Inflammatory macrophage treated with lipopolysaccharide for 1 hour (primary cell): ENCODE measurements around the gene TRABD2B.

Experiments used
- DNase-seq, 2 donors: peaks; one replicate each; pipeline ENCODE4 v3.0.0-alpha.2; 2020 to 2022

TRABD2B gene

DNA sequence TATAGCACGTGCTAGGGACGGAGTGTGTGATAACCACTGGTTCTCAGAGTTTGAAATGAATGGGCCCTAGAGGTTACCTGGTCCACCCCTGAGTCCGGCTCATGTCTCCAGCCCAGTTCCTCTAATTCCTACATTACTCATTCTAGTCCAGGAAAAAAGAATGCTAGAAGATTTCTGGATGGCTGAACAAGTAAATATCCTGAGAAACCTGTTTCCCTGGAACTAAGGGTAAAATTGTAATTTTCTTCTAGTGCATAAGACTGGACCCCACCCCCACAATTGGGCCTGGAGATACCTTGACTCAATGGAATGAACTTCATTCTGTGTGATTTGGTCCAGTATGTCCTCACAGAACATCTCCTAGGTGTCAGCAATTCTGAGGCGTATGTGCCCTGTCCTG lies 208.4 kb downstream of the TRABD2B start:
- DNase-seq = no peak

DNA sequence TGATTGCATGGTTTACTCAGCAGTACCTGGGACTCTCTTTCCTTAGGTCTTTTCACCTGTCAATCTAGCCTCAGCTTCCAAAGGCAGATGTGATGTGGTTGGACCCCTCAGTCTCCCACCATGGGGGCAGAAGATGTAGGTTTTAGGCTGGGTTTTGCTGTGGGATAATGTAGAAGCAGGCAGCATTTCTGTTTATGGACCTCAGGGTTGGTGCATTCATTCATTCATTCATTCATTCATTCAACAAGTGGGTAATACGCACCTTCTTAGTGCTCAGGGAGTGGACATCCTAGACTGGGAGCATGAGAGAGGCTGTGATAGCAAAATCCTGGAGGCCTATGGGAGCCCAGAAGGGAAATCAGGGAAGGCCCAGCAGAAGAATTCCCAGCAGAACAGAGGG lies 209.6 kb downstream of the TRABD2B start:
- DNase-seq = no peak

DNA sequence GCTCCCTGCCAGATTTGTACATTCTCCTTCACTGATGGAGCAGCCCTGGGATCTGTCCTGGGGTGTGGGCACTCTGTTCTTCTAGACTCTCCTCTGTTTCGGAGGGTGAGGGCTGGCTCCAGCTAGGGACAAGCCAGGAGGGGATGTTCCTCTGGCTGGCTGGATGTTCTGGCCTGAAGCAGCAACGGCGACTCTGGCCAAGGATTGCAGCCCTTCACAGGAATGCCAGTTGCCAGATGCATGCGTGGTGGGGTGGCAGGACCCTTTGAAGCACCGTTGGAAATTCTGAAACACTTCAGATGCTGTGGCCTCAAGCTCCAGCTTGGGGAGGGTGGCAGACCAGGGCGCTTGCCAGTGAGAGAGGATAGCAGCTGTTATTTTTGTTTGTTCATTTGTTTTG lies 210.9 kb downstream of the TRABD2B start:
- no peak for DNase-seq

DNA sequence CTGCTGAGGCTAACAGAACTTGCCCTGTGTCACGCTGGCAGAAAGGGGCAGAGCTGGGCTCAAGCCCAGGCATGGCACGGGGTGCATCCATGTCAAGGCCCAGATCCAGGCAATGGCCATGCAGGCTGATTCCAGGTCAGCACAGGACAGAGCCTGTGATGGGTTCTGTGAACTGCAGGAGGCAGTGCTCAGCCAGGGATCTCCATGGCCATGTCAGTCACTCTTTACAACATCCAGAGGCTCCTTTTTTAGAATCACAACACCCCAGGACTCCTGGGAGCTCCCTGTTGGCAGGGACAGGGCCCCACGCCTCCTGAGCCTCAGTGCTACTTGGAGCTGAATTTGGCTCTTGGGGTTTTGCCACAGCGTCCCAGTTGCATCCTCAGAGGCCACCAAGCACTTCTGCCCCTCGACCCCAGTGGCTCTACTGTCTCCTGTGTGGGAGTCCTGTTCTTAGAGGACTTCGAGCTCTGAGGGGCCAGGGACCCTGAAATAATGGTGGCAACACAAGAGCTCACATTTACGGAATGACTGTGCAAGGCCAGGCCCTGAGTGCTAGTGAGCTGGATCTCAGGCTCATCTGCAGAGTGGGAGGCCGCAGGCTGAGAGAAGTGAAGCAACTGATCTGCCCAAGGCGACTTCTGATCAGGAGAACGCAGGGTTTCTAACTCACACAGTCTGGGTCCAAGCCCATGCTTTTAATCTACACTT lies 211.5 kb downstream of the TRABD2B start:
- no peak for DNase-seq

DNA sequence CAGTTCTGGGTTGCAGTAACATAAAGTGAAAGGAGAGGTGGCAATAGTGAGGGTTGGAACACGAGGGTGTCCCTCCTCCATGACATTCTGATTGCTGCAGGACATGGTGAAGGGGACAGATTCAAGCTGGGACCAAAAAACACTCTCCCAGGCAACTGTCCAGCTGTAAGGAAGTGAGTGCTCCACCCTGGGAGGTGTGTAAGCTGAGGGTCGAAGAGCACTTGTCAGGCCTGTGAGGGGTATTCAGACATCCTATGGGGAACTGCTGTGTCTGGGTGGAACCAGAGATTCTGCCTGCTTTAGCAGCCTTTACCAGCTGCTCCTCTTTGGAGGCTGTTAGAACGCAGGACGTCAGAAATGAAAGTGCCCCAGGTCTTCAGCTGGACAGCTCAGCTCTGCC lies 212.1 kb downstream of the TRABD2B start:
- no peak for DNase-seq

DNA sequence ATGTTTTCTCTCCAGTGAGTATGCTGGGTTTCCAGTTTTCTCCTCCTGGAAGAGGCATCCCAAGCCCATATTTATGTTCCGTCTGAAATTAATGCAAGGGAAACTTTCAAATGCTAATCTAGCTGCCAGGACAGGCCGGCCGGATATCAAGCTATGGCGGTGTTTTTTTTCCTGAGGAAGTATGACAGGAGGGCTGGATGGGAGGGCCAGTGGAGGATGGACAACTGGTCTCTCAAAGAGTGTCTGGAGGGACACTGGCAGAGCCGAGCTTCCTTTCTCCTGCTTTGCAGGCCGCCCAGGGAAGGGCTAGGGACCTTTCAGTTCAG lies 212.7 kb downstream of the TRABD2B start:
- no peak for DNase-seq

DNA sequence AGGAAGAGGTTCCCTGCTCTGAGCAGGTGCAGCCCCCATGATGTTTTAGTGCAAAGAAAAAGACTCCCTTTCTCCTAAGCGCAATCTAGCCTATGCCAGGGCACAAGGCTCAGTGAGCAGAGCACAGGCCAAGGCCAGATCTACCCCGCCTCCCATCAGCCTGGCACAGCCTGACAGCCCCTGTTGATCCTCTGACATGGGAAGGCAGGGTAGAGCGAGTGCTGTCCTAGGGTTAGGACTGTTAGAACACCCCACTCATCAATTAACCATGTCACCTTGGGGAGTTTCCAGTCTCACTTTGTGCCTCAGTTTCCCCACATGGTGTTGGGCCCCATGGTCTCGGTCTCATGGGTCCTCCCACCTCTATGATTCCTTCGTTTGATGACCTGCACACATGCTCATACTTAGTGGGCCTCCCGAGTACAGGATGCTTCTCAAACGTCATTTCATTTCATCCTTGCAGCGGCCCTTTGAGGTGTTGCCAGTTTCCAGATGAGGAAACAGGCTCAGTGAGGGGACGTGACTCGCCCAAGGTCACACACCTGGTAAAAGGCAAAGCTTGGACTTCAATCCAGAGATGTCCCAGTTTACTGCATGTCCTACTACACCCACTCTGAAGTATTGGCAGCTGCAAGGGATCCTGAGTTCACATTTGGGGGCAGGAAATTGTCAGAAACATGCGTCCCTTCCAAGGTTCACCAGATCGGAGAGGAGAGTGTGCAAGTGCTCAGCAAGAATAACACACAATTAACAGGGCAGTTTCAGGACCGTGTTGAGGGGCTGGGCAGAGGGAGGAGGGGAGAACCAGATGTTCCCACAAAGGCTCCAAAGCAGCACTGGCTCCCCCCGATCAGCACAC lies 213.3 kb downstream of the TRABD2B start:
- no peak for DNase-seq

DNA sequence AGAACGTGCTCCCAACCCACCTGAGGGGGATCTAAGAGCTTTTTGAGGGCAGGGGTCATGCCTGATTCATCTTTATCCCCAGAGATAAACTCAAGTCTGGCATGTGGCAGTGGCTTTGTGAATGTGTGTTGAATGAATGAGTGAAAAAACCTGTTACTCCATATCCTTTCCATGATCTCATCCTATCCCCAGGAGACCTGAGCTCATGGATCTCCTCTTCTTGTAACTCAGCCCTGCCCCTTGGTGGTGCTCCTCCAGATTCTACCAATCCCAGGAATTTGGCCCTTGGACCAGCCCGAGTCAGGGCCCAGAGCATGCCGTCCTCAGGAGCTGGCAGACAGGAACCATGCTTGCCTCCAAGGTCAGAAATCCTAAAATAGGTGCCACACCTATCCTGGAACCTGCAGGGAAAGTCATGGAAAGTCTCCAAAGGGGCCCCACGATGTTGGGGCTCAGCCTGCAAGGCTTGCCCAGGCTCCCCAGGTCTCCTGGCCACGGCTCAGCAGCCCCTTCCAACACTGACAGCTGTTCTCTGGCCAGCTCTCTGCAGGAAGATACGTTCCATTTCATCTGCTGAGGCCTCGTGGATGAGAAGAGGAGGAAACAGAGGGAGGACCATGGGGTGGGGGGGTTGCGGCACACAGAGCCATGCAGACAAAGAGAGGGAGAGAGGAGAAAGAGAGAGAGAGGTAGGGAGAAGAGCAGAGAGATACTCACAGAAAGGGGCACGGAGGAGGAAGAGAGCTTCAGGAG lies 214.6 kb downstream of the TRABD2B start:
- no peak for DNase-seq

DNA sequence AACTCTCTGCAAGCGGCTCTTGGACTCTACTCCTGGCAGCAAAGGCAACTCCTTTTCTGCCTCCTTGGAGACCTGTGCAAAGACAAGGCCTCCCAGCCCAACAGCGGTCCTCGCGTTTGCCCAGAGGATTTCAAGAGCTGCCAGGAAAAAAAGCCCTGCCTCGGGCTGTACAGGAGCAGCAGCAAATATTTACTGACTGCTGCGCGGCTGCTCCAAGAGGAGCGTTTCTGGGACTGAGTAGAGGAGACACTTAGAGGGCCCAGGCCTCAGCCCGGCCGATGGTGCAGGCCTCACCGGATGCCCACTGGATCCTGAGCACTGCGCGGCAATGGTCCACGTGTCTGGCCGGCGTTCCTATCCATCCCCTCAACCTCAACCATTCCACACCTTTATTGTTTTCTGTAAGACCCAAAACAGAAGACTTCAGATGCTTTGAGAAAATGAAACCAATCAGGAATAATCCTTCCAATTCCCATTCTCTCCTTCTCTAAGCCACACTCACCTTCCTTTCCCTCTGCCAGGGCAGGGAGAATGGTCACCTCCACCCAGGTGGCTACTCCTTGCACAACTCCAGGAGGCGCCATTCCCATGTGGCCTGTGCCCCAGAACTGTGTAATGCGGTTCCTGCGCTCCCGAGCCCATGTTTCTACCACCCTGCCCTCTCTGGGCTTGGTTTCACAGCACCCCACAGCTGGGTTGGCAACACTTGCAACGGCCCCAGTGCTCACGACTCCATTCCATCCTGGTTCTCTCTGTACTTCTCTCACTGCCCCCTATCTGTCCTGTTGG lies 215.8 kb downstream of the TRABD2B start:
- DNase-seq = no peak

DNA sequence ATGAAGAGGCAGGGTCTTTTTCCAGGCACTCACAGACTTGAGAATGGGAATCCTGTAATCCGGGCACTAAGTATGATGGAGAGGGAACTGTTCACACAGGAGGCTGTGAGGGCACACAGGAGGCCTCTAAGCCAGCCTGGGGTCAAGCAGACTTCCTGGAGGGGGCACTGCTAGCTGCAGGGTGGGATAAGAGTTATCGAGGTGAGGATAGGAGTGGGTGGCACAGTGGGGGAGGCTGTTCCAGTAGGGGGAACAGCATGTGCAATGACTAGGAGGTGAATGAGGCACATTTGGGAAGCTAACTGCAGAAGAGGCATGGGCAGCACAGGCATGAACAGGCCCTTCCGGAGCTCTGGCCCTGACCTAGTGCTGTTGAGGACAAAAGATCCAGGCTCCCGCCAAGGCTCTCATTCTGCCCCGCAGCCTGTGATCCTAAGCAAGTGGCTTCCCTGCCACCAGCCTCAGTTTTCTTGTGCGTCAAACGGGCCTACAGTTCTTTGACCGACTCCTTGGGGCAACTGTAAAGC lies 216.7 kb downstream of the TRABD2B start:
- DNase-seq = no peak

DNA sequence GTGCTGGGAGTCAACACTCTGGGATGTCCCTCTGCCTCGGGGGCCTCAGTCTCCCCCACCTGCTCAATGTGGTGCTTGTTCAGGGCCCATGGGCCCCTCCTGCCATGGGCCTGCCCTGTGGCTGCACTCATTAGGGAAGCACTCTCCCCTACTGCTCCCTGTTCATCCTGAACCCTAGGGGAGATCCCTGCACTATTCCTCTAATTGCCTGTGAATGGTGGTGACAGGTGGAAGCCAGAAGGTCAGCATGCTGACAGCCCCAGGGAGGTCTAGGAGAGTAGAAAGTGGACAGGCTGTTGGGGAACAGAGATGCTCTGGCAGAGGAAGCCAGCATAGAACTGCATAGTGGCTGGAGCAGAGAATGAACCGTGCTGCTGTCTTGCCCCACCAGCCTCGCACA lies 217.6 kb downstream of the TRABD2B start:
- no peak for DNase-seq

DNA sequence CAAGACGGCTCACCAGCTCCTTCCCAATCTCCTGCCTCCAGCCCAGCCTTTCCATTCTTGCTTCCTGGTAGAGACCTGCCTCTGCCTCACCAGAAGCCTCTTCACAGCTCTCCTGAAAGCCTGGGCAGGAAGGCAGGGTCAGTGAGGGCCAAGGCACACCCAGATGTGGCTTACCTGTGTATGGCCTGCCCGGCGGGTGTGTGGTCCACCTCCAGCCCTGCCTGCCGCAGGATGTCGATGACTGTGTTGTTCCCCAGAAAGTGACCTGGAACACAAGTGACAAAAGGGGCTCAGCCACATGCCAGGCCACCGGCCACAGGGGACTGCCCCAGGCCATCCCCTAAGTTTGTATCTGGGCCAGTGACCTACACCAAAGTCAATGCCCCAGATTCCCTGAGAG lies 218.9 kb downstream of the TRABD2B start:
- no peak for DNase-seq

DNA sequence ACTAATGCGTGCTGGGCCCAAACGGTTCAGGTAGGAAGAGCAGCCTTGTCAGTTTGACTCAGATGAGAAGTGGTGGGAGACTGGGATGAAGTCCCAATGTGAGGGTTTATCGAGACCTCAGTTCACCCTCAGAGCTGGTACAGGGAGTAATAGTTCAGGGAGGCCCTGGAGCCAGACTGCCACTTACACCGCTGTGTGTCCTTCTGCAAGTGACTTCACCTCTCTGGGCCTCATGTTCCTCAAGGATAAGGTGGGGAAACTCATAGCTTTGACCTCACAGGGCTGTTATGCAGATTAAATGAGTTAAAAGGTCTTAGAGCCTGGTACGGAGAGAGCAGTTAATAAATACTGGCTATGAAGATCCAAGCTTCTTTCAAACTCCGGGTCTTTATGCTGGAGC lies 219.9 kb downstream of the TRABD2B start:
- DNase-seq = no peak

DNA sequence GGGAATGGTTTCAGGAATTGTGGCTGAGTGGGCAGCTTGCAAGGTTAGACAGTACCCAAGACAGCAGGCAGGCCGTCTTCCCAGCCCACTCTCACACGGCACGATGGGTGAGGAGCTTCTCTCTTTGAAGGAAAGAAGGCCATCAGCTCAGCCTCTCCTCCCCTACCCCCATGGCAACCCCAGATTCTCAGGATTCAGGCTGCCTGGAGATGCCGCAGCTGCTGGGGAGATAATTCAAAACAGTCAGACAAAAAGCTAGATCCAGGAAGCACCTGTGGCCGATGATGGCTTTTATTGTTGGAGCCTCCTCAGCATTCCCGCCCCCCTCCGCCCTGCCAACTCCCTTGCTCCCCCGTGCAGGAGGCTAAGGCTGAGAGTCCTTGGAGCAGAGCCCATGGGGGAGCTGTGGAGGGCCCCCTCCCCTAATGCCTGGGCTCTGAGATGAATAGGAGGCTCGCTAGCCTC lies 220.5 kb downstream of the TRABD2B start:
- DNase-seq = no peak

DNA sequence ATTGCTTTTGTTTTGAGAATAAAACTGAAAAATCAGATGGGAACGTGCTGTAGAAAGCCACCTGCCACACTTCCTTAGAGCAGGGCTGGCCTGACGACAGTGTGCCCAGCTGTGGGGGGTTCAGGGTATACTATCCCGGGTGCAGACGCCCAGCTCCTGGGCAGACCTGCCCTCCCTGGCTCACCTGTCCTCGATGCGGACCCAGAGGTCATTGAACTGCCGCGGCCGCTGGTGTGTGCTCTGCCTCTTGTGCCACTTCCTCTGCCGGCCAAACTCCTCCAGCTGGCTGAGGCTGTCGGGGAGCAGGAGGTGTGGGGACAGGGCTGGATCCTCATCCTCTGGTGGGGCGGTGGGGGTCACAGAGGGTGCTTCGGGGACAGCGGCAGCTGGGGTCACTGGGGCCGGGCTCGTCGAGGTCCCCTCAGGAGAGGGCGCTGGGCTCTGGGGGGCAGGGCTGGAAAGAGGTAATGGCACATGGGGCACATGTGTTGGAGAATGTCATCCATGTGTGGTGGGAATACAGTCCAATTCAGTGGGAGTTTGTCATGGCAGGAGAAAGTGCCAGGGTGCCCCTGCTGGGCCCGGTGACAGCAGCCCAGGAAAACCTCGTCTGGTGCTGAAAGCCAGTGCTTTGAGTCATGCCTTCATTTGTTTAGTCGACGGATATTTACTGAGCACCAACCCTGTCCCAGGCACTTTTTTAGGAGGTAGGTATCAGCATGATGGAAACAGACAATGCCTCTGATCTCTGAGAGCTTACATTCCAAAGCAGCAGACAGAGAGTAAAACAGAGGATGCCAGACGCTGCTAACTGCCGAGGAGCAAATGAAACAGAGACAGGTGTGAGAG lies 222.0 kb downstream of the TRABD2B start:
- DNase-seq = no peak

DNA sequence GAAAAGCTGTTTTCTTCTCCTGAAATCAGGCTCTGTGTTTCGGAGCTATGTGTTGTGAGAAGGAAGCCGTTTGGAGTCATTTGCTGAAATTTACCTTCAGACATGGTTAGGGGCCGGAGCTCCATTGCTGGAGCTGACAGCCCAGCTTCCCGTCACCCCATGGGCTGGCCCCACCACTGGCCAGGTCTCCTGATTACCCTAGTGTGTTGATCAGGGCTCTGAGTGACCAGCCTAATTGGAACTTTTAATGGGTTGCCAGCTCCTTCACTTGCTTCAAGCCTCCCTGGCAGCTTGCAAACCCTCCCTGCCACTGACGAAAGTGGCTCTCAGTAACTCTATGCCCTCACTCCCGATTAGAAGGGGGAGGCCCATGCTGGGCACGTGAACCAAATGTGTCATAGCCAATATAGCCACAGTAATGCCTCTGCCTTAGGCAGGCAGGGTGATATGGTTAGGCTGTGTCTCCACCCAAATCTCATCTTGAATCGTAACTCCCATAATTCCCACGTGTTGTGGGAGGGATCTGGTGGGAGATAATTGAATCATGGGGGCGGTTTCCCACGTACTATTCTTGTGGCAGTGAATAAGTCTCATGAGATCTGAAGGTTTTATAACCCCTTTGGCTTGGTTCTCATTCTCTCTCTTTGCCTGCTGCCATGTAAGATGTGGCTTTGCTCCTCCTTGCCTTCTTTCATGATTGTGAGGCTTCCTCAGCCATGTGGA lies 224.1 kb downstream of the TRABD2B start:
- DNase-seq = no peak

DNA sequence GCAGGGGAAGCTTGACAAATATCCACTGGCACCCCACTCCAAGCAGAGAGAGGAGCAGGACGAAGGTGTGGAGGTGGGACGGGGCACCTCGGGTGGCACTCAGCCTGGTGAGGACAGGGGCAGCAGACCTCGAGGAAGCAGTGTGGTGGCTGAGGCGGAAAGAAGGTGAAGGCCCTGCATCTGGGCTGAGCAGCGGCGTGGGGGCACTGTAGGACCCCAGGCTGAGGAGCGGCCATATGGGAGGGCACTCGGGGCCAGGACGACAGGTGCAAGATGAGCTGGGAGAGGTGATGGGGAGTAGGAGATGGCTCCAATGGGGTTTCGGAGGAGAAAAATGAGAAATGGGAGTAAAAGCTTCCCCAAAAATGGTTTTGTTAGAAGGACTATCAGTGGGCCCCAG lies 224.9 kb downstream of the TRABD2B start:
- no peak for DNase-seq

DNA sequence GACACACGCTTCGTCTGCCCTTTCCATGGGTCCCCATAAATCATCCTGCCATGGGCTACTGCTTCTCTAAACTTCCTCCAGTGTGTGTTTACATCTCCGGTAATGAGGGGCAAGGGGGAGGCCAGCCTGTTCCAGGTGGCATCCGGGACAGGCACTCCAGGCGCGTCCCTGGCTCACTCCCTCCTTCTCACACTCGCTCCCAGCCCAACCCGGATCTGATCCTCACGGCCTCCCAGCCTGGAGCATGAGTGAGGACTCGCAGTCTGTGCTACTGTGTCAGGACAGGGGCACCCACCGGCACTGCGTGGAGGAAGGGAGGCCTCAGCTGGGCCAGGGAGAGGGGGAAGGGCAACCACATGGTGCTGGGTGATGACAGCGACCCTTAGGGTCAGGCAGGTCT lies 225.4 kb downstream of the TRABD2B start:
- DNase-seq = no peak

DNA sequence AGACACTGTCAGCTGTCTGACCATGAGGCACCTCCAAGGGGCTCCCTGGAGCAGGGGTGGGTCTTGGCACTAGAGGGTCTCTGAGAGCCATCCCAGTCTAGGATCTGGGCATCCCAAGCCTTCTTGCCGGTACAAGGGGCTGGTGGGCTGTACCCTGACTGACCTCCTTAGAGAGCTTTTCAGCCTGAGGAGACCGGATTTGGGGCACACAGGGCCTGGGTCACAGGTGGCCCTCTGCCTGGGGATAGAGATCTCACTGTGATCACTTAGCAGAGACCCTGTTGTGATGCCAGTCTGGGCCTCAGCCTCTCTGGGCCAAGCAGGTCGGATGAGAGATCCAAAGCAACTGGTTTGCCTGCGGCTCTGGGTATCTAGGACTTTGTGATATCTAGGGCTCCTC lies 227.2 kb downstream of the TRABD2B start:
- no peak for DNase-seq

DNA sequence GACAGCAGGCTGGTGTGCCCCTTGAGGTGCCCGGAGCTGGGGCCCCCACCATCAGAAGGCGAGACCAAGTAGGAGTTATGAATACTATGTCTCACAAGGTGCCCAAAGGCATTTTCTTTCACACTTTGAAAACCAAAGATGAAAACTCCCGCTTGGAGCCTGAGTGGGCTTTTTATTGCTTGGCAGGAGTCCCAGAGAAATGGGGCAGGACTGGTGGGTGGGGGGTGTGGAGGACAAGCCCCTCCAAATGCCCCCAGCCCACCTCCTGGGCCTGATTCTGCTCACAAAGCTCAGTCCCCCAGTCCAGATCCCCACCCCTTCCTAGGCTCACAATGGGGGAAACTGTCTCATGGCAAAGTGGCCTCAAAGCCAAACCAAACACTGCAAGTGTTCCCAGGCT lies 227.9 kb downstream of the TRABD2B start:
- no peak for DNase-seq

DNA sequence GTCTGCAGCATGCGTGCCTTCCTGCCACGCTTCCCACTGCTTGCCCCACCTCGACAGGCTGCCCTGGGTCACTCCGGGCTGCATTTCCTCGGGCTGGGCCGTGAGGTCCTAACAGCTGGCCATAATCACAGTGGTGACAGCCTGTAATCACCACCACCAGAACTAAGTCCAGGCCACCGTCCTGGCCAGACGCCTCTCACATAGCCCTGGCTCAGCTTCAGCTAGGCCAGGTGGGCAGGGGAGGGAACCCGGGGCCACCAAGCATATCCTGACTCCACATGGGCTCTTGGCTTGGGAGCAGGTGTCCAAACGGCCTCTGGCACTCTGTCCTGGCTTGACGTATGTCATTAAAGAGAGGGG lies 229.5 kb downstream of the TRABD2B start:
- DNase-seq = no peak
